Fibroblast of skin of right quadriceps (primary cell): ENCODE data around the gene PSEN2.
"Not testable (repeated sequence)": the region's sequence is repeated elsewhere in the genome, so short reads cannot be mapped to it uniquely, and the experiment has no call there.

Experiments used
- DNase-seq: peaks from one replicate; pipeline ENCODE4 v3.0.0-alpha.2; 2013

The PSEN2 gene

GRCh38 chr1:226920446-226920894 is 50.1 kb downstream of the PSEN2 start:
- DNase-seq = no peak

DNA sequence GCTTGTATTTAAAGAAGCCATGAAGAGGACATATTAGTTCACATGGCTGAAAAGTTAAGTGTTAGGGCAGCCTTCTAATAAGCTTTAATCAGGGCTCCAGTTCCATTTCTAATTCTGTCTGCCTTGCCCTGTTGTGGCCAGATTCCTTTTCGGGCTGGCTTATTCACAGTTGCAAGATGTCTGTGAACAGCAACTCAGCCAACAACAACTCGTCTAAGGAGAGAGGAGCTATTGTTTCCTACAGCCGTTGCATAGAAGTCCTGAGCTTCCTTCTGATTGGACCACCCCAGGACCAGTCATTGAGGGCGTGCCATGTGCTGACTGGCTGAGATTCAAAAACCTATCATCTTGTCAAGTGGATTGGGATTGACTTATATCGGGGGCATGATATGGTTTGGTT is 51.1 kb downstream of the PSEN2 start:
- no peak for DNase-seq

GRCh38 chr1:226929260-226930111 is 59.1 kb downstream of the PSEN2 start:
- DNase-seq = not testable (repeated sequence)

DNA sequence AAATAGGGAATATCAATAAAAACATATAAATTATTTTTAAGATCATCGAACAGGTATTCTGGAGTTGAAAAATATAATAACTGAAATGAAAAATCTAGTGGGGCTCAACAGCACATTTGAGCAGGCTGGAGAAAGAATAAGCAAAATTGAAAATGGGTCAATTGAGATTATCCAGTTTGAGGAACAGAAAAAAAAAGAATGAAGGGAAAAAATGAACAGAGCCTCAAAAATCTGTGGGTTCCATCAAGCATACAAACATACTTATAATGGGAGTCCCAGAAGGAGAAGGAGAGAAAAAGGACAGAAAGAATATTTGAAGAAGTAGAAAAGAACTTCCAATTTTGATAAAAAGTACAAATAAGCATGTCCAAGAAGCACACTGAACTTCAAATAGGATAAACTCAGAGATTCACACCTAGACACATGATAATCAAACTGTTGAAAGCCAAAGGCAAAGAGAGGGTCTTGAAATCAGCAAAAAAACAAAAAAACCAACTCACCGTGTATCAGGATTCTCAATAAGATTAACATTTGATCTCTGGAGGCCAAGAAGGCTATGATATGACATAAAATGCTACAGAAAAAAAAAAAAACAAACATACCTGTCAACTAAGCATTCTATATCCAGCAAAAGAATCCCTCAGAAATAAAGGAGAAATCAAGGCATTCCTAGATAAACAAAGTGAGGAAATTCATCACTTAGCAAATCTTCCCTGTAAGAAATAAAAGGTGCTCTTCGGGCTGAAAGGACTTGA is 64.2 kb downstream of the PSEN2 start:
- DNase-seq = no peak

GRCh38 chr1:226937940-226938725 is 67.7 kb downstream of the PSEN2 start:
- no peak for DNase-seq

- peak; percentile 47 for DNase-seq
Observed at GRCh38 chr1:226938903-226939437, 68.6 kb downstream of the PSEN2 start.

GRCh38 chr1:226939438-226940028 is 69.1 kb downstream of the PSEN2 start:
- peak; percentile 39 for DNase-seq

GRCh38 chr1:226940029-226940805 is 69.8 kb downstream of the PSEN2 start, which contains the start of gene COQ8A:
Gene COQ8A, plus strand, starts transcription at chr1:226940294. Its CDS starts 21,092 bp downstream, at chr1:226961386.
- DNase-seq = peak; percentile 100

DNA sequence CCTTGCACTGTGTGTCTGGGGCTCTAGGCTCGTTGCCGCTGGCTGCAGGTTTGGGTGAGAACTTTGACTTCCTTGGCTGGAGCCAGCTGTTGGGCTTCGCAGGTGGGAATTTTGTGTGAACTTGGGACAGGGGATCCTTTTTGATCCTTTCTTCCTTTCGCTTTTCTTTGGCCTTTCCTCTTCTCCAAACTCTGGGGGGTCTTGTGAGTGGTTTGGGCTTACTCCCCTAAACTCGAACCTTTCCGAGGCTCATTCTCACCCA is 70.3 kb downstream of the PSEN2 start:
- DNase-seq = no peak

- DNase-seq = no peak
Observed at GRCh38 chr1:226942392-226942791, 72.0 kb downstream of the PSEN2 start.

DNA sequence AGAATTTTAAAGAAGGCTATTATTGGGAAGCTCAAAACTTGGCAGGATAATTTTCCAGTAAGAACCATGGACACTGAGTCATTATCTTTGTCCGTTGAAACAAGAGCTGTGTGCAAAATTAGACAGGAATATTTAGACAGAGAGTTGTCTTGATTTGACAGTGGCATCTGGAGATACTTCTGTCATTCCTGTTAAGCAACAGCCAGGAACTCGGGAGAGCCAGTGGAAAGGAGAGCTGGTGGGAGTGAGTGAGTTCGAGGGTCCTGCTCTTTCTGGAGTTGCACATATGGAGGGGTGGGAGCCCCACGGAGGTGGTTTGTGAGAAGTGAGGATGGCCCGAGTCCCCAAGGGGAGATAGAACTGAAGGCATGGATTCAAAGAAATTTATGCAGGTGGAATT is 72.7 kb downstream of the PSEN2 start:
- no peak for DNase-seq

GRCh38 chr1:226943927-226944326 is 73.5 kb downstream of the PSEN2 start:
- DNase-seq = no peak

- DNase-seq = no peak
Observed at GRCh38 chr1:226945106-226945857, 74.9 kb downstream of the PSEN2 start.
